ENCODE measurements around the gene VWA5B1.

GRCh38 chr1:20399606-20400180, 109.0 kb downstream of the VWA5B1 start:
- TF ChIP-seq, protein P1, sequence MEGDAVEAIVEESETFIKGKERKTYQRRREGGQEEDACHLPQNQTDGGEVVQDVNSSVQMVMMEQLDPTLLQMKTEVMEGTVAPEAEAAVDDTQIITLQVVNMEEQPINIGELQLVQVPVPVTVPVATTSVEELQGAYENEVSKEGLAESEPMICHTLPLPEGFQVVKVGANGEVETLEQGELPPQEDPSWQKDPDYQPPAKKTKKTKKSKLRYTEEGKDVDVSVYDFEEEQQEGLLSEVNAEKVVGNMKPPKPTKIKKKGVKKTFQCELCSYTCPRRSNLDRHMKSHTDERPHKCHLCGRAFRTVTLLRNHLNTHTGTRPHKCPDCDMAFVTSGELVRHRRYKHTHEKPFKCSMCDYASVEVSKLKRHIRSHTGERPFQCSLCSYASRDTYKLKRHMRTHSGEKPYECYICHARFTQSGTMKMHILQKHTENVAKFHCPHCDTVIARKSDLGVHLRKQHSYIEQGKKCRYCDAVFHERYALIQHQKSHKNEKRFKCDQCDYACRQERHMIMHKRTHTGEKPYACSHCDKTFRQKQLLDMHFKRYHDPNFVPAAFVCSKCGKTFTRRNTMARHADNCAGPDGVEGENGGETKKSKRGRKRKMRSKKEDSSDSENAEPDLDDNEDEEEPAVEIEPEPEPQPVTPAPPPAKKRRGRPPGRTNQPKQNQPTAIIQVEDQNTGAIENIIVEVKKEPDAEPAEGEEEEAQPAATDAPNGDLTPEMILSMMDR (IDR thresholded peaks at IDR 0.05) = no peak
- TF ChIP-seq POLR2A (IDR thresholded peaks at IDR 0.05) (no peak), EP300 (IDR thresholded peaks at IDR 0.05) (no peak)

Data from gastroesophageal sphincter (tissue), 3 donors.